Measurements from ENCODE around the gene LTO1. TPM values are rescaled to one million over a fixed set of nuclear protein-coding genes. Genes with fewer than 3 reads are reported as not detected.
A peak's percentile ranks its signal among the peaks of the same experiment; 100 is the strongest.

The LTO1 gene, protein sequence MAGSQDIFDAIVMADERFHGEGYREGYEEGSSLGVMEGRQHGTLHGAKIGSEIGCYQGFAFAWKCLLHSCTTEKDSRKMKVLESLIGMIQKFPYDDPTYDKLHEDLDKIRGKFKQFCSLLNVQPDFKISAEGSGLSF
- 16.0 and 18.9 TPM in 2 replicates for total RNA-seq

DNA sequence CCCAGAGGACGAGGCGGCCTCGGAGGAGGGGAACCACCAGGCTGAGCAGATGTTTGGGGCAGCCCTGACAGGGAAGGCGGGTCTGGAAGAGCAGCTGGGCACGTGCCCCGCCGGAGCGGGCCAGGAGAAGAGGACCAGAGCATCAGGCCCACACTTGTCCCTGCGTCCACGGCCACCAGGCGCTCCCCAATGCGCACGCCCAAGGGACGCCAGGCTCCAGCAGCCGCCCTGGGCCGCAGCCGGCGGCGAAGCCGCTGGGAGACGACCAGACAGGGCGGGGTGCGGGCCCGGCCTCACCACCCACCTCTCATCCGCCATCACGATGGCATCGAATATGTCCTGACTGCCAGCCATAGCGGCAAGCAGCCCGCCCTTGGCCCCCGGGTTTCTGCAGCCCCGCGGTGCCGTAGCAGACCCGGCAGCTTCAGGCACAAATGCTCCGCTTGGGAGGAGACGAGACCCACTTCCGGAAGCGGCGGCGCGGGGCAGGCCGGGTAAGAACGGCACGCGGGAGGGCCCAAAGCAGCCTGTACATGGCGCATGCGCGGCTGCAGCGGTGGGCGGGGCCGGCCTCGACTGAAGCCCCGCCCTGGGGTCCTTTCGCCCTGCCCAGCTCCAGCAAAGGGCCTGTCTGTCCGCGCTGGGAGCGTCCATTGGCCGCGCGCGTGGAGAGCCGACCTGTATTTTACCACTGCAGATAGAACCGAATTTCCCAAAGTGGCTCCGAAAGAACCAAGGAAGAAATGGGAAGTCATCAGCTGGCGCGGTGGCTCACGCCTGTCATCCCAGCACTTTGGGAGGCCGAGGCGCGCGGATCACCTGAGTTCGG lies at the start of gene LTO1:
TSS of gene LTO1 (minus strand) at position 468 of the 829 bp plus-strand sequence. CDS start at position 354, 114 bp downstream.
- DNase-seq (ENCODE audit: low read depth, low spot score): peak; percentile 81

DNA sequence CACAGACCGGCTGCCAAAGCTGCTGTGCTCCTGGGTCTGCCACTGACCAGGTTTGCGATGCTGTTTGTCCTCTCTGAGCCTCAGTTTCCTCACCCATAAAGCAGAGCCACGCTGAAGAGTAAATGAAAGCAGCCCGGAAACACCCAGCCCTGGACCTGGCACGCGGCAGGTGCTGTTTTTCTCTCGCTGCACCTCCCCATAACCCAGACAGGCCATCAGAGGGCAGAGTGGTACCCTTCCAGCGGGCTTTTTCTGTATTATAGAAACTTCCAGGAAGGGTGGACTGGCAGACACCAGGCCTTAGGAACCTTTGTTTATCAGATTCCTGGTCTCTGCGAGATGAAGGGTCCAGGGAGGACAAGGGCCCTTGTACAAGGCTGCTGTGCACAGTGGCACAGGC lies 46.6 kb upstream of the LTO1 start:
- no peak for DNase-seq (ENCODE audit: low read depth, low spot score)

DNA sequence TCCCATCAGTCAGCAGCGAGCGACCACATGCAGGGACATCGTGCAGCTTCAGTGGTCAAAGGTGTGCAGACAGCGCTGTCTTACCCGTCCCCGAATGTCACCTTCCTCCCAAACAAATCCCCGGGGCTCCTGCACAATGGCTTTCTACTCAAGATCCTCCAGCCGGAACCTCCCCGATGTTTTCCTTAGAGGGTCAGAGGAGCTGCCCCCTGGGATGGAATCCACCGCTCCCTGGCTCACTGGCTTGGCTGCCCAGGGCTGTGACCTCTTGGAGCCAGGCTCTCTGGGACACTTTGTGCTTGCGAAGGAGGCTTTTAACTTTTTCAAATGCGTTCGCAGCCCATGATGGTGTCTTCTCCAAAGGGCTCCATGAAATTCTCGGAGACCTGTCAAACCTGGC lies 46.0 kb upstream of the LTO1 start:
- no peak for DNase-seq (ENCODE audit: low read depth, low spot score)

DNA sequence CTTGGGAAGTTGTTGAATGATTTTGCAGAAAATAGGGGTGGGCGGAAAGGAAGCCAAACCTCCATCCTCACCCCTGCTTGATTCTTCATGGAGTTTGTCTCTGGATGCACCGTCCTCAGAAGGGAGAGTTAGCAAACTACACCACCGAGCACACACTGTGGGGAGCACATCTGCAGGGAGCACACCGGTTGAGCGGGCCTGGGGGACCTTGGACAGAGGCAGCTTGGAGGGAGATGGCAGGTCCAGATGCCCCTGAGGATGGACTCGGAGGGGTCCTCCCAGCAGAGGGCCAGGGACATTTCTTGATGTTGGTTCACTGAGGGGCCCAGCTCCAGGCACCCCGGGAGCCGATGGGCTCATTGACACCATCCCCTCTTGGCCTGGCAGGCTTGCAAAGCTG lies 43.8 kb upstream of the LTO1 start:
- no peak for DNase-seq (ENCODE audit: low read depth, low spot score)

DNA sequence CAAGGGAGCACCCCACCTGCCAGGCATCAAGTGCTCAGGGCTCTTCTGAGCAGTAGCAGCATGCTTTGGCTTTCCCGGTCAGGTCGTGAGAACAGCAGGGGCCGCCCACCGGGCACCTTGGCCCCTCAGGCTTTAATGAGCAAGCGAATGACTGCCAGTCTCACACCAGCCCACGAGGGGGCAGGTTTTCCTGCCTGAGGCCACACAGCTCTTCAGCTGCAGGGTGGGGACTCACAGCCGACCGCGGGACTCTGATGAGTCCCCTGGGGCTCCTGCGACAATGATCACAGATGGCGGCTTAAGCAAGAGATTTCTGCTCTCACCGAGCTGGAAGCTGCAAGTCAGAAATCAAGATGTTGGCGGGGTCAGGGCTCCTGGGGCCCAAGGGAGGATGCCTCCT lies 43.0 kb upstream of the LTO1 start:
- no peak for DNase-seq (ENCODE audit: low read depth, low spot score)

DNA sequence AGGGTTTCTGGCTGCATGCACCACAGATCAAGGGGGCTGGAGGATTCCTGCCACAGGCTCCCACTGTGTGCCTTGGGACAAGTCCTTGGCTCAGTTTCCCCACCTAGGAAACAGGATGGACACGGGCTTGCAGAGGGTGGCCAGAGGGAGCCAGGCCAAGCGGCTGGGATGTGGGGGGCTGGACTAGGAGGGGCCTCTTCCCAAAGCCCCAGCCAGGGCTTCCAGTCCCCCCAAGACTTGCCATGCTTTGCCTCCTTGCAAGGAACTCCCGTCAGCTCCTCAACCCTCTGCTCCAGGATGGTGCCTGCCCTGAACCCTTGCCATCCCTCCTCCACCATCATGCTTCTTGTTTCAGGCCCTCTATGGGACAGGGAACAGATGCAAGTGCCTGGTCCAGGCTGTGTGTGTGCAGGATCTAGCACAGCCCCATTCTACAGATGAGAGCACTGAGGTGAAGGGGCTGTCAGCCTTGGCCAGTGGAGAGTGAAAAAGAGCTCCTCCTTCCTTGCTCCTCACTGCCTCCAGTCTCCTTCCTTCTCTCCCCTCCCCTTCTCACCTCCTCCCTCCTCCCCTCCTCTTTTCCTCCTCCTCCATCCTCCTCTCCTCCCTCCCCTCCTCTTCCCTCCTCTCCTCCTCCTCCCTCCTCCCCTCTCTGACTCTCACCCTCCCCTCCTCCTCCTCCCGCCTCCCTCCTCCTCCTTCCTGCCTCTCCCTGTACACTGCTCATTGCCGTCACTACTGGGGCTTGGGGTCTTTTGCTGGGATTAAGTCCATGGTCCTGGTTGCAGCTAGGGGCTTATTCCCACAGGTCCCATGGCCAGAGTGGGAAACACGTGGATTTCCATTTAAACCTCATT lies 42.0 kb upstream of the LTO1 start:
- DNase-seq (ENCODE audit: low read depth, low spot score): no peak

DNA sequence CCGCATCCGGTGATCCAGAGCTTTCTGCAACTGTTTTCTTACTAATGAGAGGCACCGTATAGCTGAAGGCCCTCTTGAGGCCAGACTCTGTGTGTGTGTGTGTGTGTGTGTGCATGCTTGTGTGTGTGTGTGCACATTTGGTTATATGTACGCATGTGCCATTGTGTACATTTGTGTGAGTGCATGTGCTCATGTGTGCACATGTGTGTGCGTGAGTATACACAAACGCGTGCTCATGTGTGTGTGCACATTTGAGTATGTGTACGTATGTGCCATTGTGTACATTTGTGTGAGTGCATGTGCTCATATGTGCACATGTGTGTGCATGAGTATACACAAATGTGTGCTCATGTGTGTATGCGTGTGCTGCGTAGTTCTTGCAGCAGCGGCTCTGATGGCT lies 40.9 kb upstream of the LTO1 start:
- DNase-seq (ENCODE audit: low read depth, low spot score): no peak

DNA sequence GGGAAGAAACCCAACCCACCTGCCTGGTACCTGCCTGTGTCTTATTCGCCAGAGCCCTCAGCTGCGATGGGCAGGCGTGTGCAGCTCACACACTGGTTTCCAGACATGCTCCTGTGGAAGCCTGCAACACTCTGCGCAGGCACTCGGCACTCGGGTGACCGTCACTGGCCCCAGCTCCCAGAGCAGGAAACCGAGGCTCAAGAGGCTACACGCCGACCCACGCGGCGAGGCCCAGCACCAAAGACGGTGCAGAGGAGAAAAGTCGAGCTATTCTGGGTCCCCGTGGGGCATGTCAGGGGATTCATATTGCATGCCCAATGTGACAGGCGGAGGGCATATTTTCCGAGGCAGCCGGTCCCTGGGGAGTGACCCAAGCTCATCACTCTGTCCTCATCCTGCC lies 40.3 kb upstream of the LTO1 start:
- DNase-seq (ENCODE audit: low read depth, low spot score): no peak

DNA sequence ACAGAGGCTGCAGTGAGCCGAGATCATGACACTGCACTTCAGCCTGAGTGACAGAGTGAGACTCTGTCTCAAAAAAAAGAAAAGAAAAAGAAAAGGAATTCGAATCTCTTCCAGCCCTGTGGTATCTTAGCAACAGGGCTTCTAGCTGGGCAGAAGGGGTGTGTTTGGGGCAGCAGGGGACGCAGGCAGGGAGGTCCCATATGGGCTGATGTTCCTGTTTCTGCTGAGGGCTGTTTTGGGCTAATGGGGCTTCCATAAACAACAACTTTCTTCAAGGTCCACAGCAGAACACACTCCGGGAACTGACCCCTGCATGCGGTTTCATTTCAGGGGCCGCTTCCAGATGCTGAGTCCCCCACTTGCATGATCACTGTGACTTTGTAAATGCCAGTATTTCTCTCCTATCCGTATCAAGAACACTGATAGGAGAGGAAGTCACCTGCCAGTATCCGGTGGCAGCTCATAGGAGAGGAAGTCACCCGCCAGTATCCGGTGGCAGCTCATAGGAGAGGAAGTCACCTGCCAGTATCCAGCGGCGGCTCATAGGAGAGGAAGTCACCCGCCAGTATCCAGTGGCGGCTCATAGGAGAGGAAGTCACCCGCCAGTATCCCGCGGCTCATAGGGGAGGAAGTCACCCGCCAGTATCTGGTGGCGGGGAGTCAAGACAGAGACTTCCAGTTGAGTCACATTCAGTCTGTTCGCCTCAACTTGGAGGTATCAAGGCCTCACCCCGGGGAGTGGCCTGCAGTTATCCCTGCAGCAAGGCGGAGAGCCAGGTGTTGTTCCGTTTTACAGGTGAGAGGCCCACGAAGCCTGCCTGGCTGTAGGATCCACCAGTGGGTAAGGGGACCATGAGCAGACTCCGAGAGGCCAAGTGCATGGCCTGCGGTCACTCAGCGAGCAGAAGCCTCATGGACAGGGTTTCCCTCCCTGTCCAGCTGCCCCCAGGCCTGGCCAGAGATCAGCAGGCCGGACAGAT lies 37.0 kb upstream of the LTO1 start:
- no peak for DNase-seq (ENCODE audit: low read depth, low spot score)

DNA sequence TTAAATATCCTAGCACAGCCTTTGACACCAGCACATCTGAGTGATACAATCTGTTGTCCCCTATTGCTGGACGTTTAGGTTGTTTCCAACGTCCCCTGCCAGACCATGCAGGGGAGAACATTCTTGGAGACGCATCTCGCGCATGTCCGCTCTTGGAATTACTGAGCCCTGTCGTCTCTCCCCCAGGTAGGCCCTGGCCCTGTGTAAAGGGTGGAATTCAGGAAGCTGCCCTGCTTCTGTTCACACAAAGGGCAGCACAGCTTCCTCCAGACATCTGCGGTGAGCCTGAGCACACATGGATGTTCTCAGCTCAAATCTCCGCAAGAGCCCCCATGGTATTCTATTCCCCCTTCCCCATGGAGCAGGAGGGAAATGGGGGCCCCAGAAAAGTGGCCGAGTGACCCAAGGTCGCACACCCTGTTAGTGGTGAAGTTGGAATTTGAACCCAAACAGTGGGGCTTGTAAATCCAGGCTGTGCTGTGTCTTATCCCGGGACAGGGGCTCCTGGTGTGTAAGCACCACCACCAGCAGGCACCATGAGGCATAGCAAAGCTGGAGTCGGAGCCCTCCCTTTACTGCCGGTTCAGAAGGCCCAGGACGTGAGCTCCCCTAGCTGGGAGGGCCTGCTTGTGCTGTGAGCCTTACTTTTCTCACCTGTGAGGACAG lies 33.7 kb upstream of the LTO1 start:
- DNase-seq (ENCODE audit: low read depth, low spot score): no peak

DNA sequence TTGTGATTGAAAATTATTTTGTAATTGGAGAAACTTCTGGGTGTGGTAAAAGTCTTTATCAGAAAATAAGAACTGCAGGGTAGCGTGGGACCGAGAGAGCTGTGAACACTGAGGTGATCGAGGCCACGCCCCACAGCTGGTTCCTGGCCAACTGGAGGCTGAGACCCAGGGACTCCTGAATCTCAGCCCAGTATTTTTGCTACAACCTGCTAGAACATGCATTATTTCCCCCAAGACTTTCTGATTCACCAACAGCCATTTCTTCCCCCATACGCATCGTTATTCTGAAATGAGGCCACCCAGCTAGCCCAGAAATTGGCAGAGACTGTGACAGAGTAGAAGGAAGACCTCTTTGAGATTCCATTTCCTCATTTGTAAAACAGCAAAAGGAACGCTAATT lies 32.0 kb upstream of the LTO1 start:
- DNase-seq (ENCODE audit: low read depth, low spot score): no peak

DNA sequence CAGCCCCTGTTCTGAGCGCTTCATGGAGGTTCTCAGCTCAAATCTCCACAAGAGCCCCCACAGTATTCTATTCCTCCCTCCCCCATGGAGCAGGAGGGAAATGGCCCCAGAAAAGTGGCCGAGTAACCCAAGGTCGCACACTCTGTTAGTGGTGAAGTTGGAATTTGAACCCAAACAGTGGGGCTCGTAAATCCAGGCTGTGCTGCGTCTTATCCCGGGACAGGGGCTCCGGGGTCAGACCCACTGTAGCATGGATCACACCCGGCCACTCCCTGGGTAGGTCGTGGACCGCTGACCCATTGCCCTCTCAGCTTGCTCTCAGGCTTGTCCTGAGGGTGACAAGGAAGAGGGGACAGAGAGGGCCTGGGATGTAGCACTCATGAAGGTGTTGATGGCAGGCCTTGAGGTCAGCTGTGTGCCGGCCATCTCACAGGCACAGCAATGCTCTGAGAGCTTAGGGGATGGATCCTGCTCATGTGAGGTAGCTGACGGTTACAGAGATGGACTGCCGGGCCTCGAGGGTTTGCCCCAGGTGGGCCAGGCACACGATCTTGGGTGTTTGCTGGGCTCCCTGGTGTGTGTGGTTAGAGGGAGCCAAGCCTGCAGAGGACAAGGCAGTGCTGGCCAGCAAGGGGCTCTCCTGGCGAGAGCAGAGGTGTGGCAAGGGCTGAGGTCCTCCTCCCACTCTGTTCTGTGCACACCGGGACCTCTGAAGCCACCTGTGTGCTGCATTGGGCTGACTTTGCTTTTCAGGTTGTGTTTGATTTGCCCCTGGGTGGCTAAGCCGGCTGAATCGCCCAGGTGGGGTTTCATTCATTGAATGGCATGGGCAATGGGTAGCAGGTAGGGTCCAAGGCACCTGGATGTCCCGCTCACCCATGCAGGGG lies 31.0 kb upstream of the LTO1 start:
- DNase-seq (ENCODE audit: low read depth, low spot score): no peak

DNA sequence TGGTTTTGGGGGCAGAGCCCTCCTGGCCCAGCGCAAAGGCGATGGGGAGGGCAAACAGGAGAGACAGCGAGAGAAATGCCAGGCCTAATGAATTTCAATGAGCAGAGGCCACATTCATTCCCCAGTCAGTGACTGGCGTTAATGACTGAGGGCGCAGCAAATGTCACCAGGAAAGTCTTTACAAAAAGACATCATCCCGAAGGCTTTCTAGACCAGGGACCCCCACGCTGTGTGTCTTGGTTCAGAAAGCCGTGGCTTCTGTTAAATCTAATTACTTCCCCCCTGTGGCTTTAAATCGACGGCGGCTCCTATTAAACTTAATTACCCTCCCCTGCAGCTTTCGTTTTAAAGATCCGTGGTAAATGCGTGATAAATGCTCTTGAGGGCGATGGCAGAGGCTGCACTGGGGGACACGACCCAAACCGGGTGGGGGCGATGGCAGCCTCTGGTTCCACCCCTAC lies 30.2 kb upstream of the LTO1 start:
- DNase-seq (ENCODE audit: low read depth, low spot score): no peak

DNA sequence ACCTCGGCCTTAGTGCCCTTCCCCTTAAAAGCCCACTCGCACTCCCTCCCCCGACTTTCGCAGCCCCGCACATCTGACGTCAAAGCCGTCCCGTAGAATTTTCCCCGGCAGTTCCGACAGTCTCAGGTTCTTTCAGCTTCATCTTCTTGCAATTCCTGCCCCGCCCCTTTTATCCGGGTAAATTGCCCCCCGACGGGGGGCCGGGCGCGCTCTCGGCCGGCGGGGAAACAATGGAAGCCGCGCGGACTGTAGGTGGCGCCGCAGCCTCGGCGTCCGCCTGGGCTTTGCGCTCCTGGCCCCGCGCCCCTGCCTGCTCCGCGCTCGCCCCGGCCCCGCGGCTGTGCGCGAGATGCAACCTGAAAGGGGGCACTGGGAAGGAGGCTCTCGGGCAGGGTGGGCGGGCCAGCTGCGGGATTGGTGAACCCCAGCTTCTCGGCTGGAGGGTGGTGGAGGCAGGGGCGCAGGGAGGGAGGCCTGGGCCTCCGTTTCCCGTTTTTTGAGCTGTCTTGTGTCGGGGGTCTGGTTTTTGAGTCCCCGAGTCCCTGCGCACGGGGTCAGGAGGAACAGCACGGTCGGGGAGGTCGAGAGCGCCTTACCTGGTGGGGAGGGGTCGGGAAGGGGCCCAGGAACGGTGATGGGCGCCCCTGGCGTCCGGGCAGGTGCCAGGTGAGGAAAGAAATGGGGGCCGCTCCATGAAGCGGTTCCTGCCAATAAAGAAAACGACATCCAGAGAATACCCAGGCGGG lies 29.5 kb upstream of the LTO1 start:
- DNase-seq (ENCODE audit: low read depth, low spot score): no peak

DNA sequence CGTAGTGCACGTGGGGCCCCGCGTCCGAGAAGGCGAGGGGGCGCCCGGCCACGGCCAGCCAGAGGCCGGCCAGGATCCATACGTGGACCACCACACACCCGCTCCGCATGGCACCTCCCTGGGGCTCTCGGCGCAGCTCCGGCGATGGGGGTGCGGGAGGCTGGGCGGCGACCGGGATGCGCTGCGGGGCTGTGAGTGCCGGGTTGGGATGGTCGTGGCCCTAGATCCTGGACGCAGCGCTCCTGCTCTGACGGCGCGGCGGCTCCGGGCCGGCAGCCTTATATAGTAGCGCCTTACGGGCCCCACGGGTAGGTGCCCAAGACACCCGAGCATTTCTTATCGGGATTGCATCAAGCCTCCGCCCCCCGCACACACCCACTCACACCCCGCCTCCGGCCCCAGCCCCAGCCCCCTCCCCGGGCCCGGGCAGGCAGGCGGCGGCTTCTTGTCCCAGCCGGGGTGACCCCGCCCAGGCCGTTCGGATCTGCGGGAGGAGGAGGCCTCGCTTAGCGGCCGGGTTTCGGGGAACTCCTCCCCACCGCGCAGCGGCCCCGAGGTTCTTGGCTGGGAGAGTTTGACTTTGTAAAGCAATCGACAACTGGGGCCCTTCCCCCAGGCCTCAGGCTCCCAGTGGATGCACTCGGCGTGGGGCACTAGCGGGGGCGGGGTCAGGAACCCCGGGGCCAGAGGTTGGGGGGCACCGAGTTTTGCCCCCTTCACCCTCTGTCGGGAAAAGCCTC lies 28.8 kb upstream of the LTO1 start, which contains the start of gene FGF19:
TSS of gene FGF19 (minus strand) at position 255 of the 740 bp plus-strand sequence. CDS start at position 109, 146 bp downstream.
- no peak for DNase-seq (ENCODE audit: low read depth, low spot score)

DNA sequence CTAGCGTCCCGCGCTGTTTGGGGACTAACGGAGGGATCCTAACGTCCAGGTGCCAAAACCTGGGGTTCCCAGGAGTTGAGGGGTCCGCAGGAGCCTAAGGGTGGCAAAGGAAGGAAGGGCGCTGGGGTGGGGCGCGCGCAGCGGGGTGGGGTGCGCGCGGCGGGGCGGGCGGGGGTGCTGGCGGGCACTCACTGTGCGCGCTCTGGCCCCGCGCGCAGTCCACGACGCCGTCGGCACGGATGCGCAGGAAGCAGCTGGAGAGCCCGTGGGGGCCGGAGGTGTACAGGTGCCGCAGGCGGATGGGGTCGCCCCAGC lies 28.3 kb upstream of the LTO1 start:
- no peak for DNase-seq (ENCODE audit: low read depth, low spot score)

DNA sequence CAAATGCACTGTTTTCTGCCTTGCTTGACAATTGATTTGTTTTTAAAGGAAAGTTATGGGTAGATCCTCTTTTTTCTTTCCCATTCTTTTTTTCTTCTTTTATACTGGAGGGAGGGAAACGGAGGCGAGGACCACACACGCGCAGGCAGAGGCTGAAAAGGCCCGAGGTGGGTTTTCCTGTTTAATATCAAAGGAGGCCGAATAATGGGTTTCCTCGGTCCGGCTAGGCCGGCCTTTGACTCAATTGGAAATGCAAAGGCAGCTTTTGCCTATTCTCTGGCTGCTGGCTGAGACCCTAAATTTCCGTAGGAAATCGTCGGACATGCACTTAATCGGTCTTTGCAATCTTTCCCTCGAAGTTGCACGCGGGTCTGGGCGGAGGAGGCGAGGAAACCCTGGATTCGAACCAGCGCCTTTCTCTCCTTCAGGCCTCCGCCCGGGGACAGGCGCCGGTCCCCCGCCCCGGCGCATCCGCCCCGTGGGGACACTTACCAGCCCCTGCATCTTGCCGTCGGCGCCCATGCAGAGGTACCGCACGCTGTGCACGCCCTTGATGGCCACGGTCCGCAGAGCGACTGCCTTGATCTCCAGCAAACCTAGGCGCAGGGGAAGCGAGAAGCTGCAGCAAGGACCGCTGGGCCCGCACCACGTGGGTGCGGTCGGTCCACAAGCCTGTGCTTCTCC lies 27.8 kb upstream of the LTO1 start:
- no peak for DNase-seq (ENCODE audit: low read depth, low spot score)
